NOMO-1 treated with DMSO at 0.1 percent for 48 hours (cell line): ENCODE data around the gene TJP2.

Experiments
- DNase-seq: peaks from one replicate; lab custom pipeline; 2025; ENCODE audit not compliant: unreplicated experiment; lab: John Stamatoyannopoulos, UW

The TJP2 gene

DNA sequence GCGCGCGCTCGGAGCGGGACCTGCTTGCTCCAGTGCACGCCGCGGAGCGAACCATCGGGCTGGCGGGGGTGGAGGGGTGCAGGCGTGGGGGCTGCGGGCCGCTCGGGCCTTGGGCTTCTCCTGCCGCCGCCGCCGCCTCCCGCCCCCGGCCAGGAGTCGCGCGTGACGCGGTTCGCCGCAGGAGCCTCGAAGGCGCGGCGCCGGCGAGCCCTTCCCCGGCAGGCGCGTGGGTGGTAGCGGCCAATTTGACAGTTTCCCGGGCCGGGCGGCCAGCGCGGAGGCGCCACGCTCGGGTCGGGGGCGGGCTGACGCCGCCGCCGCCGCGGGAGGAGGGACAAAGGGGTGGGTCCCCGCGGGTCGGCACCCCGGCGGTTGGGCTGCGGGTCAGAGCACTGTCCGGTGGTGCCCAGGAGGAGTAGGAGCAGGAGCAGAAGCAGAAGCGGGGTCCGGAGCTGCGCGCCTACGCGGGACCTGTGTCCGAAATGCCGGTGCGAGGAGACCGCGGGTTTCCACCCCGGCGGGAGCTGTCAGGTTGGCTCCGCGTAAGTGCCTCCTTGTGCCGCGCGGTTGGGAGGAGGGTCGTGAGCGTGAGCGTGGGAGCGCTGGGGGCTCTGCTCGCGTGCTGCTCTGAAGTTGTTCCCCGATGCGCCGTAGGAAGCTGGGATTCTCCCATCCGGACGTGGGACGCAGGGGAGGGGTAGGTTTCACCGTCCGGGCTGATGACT is at the start of gene TJP2:
TJP2 (plus strand) TSS at position 387 of the 725 bp plus-strand sequence; CDS start at position 483, 96 bp downstream.
- DNase-seq: peak; percentile 2

- no peak for DNase-seq
These were observed 43.3 kb upstream of the TJP2 start for GRCh38 chr9:69130456-69131441.

DNA sequence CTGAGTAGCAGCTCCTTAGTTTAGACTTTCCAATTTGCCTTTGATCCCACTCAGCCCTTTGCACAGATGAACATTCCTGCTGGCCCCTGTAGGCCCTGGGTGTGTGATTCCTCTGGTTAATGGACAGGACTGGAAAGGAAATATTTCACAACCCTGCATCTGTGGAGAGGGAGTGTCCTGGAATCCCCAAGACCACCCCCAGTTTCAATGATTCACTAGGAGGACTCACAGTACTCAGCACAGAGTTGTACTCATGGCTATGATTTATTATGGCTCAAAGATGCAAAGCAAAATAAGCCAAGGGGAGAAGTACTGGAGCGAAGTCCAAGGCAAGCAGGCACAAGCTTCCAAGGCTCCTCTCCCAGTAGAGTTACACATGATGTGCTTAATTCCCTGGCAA is 42.4 kb upstream of the TJP2 start:
- DNase-seq: no peak

DNA sequence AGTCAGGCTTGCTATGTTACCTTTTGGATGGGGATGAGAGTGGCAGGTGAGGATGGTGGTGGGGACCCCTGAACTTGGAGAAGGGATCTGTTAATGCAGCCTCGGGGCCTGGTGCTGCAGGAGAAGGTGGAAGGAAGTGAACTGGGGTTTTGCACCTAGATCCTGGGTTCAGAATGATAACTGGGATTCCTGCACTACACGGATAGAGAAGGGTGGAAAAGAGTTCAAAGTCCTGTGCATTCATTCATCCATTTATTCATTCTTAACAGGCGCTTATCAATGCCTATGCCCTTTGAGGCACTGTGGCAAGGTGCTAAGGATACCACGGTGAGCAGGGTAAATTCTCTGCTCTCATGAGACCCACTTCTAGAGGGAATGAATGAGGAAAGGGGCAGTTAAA is 41.7 kb upstream of the TJP2 start:
- DNase-seq: no peak

DNA sequence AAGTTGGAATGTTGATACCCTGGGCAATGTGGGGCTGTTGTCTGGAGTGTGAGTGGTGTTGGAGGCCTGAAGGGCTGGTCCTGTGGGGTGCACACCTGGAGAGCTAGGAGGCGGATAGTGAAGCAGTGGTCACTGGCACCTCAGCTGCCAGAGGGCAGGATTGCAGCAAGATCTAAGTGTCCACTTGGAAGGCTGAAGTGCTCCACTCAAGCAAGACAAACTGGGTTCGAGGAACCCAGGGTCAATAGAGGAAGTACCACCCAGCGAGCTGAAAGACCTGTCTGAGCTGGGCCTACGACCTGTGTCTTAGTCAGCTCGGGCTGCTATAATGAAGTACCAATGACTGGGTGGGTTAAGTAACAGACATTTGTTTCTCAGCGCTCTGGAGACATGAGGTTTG is 39.7 kb upstream of the TJP2 start:
- no peak for DNase-seq

DNA sequence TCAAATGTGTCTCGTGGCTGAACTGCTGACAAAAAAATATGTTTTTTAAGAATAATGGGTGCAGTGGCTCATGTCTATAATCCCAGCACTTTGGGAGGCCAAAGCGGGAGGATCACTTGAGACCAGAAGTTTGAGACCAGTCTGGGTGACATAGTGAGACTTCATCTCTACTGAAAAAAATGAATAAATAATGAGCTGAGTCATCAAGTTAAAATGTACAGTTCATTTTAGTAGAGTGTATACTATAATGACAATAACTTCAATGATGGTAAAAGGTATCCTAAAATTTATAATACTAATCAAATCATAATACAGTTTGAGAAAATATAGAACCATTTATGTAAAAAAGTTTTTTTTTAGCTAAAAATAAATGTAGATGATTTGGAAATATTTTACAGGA is 37.9 kb upstream of the TJP2 start:
- DNase-seq: no peak

- no peak for DNase-seq
These were observed 37.3 kb upstream of the TJP2 start for GRCh38 chr9:69136779-69137178.

DNA sequence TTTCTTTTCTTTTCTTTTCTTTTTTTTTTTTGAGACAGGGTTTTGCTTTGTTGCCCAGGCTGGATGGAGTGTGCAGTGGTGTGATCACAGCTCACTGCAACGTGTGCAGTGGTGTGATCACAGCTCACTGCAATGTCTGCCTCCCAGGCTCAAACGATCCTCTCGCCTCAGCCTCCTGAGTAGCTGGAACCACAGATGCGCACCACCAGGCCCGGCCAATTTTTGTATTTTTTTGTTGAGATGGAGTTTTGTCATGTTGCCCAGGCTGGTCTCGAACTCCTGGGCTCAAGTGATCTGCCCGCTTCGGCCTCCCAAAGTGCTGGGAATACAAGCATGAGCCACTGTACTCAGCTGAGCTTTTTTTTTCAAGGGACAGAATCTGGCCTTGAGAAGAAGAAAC is 36.8 kb upstream of the TJP2 start:
- DNase-seq: no peak

DNA sequence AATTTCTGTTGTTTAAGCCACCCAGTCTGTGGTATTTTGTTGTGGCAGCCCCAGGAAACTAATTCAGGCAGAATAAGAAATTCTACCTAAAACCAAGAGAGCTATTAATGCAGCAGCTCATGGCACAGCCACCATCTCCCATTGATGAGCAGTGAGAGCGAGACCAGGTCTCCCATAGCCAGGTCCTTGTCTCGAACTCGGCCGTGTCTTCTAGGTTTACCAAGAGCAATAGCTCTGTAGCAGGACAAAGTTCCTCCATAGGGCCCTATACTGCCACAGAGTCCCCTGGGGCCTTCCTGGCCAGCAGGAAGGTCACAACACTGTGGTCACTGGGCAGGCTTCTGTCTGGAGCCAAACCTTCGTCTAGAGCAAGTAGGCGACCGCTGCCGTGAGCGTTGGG is 34.5 kb upstream of the TJP2 start:
- no peak for DNase-seq

DNA sequence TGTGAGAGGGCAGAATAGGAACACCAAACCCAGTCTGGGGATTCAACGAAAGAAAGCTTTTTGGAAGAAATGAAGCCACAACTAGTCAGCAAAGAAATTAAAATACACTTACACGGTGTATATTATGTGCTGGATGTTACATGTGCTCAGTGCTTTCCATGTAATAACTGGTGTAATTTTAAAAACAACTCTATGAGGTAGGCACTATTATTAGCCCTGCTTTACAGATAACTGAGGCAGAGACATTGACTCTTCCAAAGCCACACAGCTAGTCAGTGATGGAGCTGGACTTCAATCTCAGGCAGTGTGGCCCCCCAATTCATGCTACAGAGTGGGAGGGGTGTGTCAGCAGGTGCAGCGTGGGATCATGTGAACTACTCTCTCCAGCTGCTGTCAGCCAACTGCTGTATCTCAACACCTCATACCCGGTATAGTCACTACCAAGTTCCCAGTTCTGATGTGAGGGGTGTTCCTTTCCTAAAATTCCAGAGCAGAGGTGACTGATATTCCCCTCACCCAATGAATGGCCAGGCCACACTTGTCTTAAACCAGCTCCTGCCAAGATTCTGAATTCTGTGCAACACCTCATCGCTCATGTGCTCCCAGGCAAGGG is 33.8 kb upstream of the TJP2 start:
- DNase-seq: no peak

DNA sequence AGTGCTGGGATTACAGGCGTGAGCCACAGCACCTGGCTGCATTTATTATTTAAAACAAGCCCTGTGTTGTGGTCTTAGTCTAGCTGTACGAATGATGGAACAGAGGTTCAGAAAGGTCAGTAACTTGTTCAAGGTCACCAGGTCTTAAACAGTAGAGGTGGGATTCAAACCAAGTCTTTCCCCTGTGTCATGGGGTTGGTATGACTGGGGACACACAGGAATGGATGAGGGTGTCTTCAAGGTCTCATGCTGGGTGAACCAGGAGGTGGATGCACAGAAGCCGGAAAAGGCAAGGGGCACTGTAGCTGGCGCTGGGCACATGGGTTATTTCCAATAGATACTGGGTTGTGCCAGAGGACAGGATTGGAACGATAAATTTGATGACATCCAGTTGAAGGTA is 32.2 kb upstream of the TJP2 start:
- no peak for DNase-seq

- no peak for DNase-seq
These were observed 30.8 kb upstream of the TJP2 start for GRCh38 chr9:69143291-69143690.

- DNase-seq: no peak
These were observed 28.8 kb upstream of the TJP2 start for GRCh38 chr9:69145144-69145715.

DNA sequence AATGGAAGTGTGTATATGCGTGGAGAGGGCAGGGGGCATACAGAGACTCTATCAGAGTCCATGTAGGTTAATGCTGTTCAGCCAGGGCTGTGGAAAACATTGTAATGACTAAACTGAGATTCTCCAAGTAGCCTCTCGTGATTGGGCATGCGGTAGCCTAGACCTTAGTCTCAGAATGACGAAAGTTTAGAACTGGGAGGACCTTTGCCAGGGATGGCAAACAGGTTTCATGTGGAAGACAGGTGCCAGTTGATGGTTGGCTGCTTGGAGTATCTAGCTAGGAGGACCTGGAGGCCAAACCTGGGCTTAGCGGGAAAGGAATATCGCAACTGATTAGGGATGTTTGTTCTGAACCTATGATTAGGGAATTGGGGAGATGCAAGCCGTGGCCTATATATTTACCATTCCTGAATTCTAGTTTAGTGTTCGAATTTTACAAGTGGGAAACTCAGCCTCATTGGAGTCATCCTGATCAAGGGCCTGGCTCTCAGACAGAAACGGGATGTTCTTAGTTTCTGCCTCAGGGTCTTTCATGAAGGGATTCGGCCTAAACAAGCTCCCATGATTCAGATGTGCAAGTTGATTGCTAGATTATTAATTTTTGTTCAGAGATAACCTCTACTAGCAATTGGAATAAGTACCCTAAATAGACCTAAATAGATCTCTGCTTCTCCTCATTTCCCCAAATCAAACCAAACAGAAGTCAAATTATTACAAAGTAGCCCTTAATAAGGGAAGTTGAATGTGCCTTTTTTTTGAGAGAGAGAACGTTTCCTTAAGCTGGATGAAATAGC is 26.8 kb upstream of the TJP2 start:
- DNase-seq: no peak

DNA sequence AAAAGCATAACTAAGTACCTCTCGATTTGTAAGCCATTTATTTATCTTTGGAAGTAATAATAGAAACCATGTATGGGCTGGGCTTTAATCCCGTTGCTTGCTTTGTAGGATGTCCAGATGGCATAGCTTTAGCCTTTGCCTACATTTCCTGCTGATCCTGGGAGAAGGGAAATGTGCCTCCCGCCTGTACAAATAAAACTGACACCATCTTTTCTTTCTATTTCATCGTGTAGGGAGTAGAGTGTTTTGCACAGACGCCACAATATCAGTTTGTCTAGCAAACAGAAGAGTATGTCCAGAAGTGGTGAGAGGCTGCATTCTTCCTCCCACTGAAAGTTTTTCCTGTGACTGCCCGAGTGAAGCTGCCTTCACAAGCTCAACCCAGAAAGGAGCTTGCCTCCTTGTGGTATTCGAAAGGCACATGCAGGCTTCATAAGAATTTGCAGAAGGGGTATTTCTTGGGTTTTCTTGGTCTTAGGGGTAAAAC is 24.7 kb upstream of the TJP2 start:
- DNase-seq: no peak

- no peak for DNase-seq
These were observed 22.6 kb upstream of the TJP2 start for GRCh38 chr9:69151506-69151905.

- no peak for DNase-seq
These were observed 20.2 kb upstream of the TJP2 start for GRCh38 chr9:69153707-69154521.

DNA sequence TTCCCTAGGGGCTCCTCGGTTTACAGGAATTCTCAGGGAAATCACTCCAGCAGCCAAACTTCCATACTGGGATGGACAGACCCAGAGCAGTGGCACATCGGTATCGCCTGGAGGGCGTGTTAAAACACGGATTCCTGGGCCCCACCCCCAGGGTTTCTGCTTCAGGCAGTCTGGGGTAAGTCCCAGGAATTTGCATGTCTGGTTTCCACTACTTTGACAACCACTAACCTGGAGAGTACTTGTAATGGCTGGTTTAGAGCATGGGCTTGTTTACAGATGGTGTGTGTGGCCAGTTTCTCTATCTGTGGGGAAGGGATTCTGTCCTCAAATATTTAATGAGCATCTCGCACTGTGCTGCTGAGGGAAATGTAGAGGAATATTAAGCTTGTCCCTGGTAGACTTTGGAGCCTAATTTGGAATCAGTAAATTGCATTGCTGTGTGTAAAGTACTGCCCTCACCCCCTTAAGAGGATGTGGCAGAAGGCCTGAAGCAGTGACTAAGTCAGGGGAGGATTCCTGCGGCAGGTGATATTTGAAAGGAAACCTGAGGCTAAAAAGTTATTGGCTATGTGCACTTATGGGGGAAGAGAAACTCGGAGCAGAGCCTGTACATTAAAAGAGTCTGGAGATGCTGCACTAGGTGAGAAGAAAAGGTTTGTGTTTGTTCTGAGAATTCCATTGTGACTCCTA is 18.6 kb upstream of the TJP2 start:
- no peak for DNase-seq
